BLaER1 treated with 17β-estradiol and CSF1 and Interleukin-3, amounts not matched to agents 10 nM and 100 nM (cell line): Measurements from ENCODE around the gene ABHD12.
"Not testable (repeated sequence)": the region's sequence is repeated elsewhere in the genome, so short reads cannot be mapped to it uniquely, and the experiment has no call there.

Experiments used
- H3K27ac ChIP-seq, 11 experiments: shearing (Covaris generic); formaldehyde crosslinking; 2 replicates each; pipeline ENCODE4 v1.8.1; 2022
- H3K27me3 ChIP-seq, 11 experiments: shearing (Covaris generic); formaldehyde crosslinking; 2 replicates each; pipeline ENCODE4 v1.8.1; 2022
- H3K36me3 ChIP-seq, 11 experiments: shearing (Covaris generic); formaldehyde crosslinking; 2 replicates each; pipeline ENCODE4 v1.8.1; 2022
- H3K4me1 ChIP-seq, 10 experiments: shearing (Covaris generic); formaldehyde crosslinking; 2 replicates each; pipeline ENCODE4 v1.8.1; 2022
- H3K4me2 ChIP-seq, 11 experiments: shearing (Covaris generic); formaldehyde crosslinking; 2 replicates each; pipeline ENCODE4 v1.8.1; 2022
- H3K4me3 ChIP-seq, 10 experiments: shearing (Covaris generic); formaldehyde crosslinking; 2 replicates each; pipeline ENCODE4 v1.8.1; 2022
- H3K9ac ChIP-seq, 11 experiments: shearing (Covaris generic); formaldehyde crosslinking; 2 replicates each; pipeline ENCODE4 v1.8.1; 2022
- H3K9me3 ChIP-seq, 11 experiments: shearing (Covaris generic); formaldehyde crosslinking; replicated peaks in 1 of 11; 2 replicates each; pipeline ENCODE4 v1.8.1; 2022
- H4K20me1 ChIP-seq, 11 experiments: shearing (Covaris generic); formaldehyde crosslinking; 2 replicates each; pipeline ENCODE4 v1.8.1; 2022
- Cebpa-rat ChIP-seq, 11 experiments: shearing (Covaris generic); IDR thresholded peaks; 2 replicates each; pipeline ENCODE4 v1.8.1; 2022

Gene ABHD12

DNA sequence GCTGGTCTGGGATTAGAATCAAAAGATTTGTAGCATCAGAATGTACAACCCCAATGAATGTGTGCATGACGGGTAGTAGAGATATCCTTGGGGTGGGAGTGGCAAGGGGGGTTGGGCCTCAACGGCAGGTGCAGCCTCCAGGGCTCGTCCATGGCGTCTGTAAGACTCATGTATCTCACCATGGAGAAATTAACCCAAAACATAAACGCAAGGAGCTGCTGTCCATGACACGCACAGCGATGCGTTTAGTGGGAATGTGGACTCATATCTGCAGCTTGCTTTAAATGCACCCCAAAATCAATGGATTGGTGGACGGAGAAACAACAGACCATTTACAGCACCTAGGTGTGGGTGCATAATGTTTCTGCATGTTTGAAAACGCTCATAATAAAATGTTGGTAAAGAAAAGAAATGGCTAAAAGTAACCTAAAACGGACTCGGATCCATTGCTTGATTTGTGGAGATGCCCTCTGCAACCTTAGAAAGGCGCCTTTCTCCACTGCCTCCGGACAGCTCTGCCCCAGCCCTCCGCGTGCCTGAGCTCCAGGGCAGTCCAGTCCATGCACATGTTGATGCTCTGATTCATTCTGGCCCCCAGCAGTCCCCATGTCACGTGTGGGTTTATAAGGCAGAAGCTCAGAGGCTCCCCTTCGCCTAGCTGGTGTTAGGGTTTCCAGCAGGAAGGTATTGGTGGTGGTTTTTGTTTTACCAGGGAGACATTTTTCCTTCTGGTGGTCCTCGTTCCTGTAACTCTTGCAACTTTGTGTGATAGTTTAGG, 118.2 kb downstream of the ABHD12 start:
- no peaks in the 10 kb centered on the region for H3K9me3 ChIP-seq
- peaks cover 82 to 93% (median 88%) of the 10 kb centered on the region in 11 experiments for H3K36me3 ChIP-seq
- H3K4me1 ChIP-seq: peaks cover 0 to 4% (median 3%) of the 10 kb centered on the region in 10 experiments; a peak in 11 of 20 replicates
- TF ChIP-seq Cebpa-rat (IDR thresholded peaks at IDR 0.05): no peak
- H3K27ac ChIP-seq: no peak overlapping the region
- H4K20me1 ChIP-seq: peaks cover 3 to 82% (median 41%) of the 10 kb centered on the region in 11 experiments; a peak in 19 of 22 replicates
- no peaks in the 10 kb centered on the region for H3K27me3 ChIP-seq
- H3K4me3 ChIP-seq: no peak overlapping the region
- H3K9ac ChIP-seq: no peak overlapping the region
- H3K4me2 ChIP-seq: no peak overlapping the region

DNA sequence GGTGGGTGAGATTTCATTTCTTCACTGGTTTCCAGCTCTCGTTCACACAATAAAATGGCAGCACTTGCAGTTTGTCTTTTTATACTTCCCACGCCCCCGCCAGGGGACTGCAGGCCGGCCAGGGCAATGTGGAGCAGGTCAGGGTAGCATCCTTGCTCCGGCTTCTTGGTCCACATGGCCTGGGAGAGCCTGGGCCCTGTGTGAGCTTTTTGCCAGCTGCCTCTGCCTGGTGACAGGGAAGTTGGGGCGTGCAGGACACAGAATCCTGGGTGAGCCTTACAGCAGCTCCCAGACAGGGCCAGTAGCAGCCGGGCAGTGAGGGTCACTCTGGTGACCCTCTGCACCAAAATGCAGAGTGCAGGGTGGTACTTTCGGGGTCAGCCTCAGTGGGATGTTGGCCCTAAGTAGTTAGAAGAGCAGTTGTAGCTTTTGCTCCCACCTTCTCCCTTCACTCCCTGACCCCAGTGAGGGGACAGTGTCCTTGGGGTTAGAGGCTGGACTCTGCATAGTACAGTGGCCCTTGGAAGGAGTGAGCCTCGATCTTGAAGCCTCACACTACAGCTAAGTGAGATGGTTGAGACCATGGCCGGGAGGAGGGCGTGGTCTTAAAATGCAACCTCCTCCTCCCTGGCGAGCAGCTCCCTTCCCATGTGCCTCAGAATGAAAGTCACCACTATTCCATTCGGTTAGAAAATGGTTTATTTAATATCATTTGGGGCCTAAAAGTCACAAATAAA, 119.0 kb downstream of the ABHD12 start:
- Histone ChIP-seq H3K4me2 (no peak overlapping the region), H3K4me3 (no peak overlapping the region)

DNA sequence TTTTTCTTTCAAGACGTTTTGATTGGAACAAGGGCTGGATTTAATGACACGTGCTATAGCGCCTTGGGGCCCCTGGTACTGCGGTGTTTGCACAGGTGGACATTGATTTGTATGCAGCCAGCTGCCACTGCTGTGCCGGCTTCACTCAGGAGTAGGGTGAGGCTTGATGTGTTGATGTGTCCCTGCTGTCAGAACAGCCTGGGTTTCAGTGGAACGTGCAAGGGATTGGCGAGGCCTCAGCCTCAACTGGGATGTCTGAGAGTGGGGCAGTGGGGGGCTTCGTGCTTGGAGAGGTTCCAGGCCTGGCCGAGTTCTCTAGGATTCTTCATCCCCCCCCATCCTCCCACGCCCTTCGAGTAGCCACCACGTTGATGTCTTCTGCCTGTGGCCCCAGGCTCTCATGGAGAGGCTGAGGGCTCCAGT, 119.8 kb downstream of the ABHD12 start:
- Histone ChIP-seq H3K27me3 (no peaks in the 10 kb centered on the region), H3K9ac (no peak overlapping the region), H3K9me3 (0 out of 22 replicates have a peak, but pooled peaks cover 0 to 1% (median 0%) of the 10 kb centered on the region in 11 experiments), H3K4me3 (no peak overlapping the region), H3K36me3 (peaks cover 69 to 84% (median 78%) of the 10 kb centered on the region in 11 experiments), H3K4me2 (no peak overlapping the region), H4K20me1 (peaks cover 4 to 67% (median 27%) of the 10 kb centered on the region in 11 experiments; a peak in 18 of 22 replicates), H3K27ac (no peak overlapping the region), H3K4me1 (peaks cover 0 to 9% (median 5%) of the 10 kb centered on the region in 10 experiments; a peak in 12 of 20 replicates)
- no peak for TF ChIP-seq Cebpa-rat (IDR thresholded peaks at IDR 0.05)

More for the DNA sequence above, 119.0 kb downstream of the ABHD12 start:
- no peak for TF ChIP-seq Cebpa-rat (IDR thresholded peaks at IDR 0.05)
- Histone ChIP-seq H3K36me3 (peaks cover 75 to 92% (median 81%) of the 10 kb centered on the region in 11 experiments), H4K20me1 (peaks cover 4 to 75% (median 33%) of the 10 kb centered on the region in 11 experiments; a peak in 18 of 22 replicates), H3K27ac (no peak overlapping the region), H3K27me3 (no peaks in the 10 kb centered on the region), H3K4me1 (peaks cover 0 to 7% (median 5%) of the 10 kb centered on the region in 10 experiments; a peak in 12 of 20 replicates), H3K9me3 (no peaks in the 10 kb centered on the region), H3K9ac (no peak overlapping the region; a peak in 1 of 22 replicates)

DNA sequence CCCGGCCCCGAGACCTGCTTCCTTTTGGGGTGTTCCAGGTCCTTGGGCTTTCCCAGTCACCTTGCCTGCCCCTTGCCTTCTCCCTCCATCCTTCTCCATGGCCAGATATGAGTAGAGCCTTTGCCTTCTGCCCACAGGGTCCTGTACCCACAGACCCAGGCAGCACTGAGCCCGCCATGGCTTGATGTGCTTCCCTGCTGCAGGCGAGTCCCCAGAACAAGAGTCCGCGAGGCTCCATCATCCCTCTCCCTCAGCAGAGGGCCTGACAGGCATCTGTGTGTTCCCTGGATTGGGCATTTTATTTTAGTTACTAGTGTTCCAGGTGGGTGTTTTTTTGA, 120.8 kb downstream of the ABHD12 start:
- Histone ChIP-seq H3K9me3 (peaks cover 0 to 12% (median 4%) of the 10 kb centered on the region in 11 experiments; a peak in 6 of 22 replicates), H4K20me1 (peaks cover 4 to 57% (median 17%) of the 10 kb centered on the region in 11 experiments; a peak in 18 of 22 replicates), H3K4me1 (peaks cover 0 to 9% (median 5%) of the 10 kb centered on the region in 10 experiments; a peak in 12 of 20 replicates), H3K27ac (no peak overlapping the region), H3K4me3 (no peak overlapping the region), H3K9ac (no peak overlapping the region), H3K4me2 (no peak overlapping the region), H3K36me3 (peaks cover 60 to 79% (median 72%) of the 10 kb centered on the region in 11 experiments), H3K27me3 (no peaks in the 10 kb centered on the region)
- no peak for TF ChIP-seq Cebpa-rat (IDR thresholded peaks at IDR 0.05)

DNA sequence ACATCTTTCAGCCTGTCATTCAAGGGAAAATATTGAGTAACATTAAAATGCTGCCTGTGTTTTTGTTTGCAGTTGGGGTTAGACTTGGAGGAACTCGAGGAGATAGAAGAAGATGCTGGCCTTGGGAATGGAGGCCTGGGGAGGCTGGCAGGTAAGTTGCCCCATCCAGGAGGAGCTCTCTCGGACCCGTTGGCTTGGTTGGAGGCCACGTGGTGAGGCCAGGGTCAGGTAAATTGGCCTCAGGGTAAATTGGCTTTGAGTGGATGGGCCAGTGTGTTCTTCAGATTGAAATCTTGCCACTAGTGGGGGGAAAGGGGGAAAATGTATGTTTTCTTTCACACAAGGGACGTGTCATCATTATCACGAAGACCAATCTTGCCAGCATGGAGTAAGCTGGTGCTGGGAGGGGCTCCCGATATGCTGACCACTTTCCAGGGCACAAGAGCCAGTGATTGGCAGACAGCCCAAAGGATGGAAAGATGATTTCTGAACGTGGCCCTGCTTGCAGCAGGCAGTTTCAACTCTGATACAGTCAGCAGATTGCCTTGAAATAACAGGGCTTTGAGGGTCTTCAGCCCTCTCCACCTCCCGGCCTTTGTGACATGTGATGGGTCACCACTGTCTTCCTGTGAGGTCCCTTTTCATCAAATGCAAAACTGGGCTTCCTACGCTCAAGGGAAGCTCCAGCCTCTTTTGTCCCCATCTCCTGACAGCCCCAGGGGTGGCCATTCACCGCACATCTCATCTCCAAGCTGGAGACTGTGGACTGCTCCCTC, 121.4 kb downstream of the ABHD12 start:
- peaks cover 0 to 9% (median 5%) of the 10 kb centered on the region in 10 experiments; a peak in 12 of 20 replicates for H3K4me1 ChIP-seq
- no peak overlapping the region for H3K4me2 ChIP-seq
- no peak for TF ChIP-seq Cebpa-rat (IDR thresholded peaks at IDR 0.05)
- H3K27me3 ChIP-seq: no peaks in the 10 kb centered on the region
- H3K9ac ChIP-seq: no peak overlapping the region
- H3K27ac ChIP-seq: no peak overlapping the region
- H3K36me3 ChIP-seq: peaks cover 54 to 74% (median 66%) of the 10 kb centered on the region in 11 experiments
- peaks cover 4 to 51% (median 13%) of the 10 kb centered on the region in 11 experiments; a peak in 18 of 22 replicates for H4K20me1 ChIP-seq
- H3K9me3 ChIP-seq: peaks cover 0 to 16% (median 7%) of the 10 kb centered on the region in 11 experiments; a peak in 9 of 22 replicates
- H3K4me3 ChIP-seq: no peak overlapping the region

DNA sequence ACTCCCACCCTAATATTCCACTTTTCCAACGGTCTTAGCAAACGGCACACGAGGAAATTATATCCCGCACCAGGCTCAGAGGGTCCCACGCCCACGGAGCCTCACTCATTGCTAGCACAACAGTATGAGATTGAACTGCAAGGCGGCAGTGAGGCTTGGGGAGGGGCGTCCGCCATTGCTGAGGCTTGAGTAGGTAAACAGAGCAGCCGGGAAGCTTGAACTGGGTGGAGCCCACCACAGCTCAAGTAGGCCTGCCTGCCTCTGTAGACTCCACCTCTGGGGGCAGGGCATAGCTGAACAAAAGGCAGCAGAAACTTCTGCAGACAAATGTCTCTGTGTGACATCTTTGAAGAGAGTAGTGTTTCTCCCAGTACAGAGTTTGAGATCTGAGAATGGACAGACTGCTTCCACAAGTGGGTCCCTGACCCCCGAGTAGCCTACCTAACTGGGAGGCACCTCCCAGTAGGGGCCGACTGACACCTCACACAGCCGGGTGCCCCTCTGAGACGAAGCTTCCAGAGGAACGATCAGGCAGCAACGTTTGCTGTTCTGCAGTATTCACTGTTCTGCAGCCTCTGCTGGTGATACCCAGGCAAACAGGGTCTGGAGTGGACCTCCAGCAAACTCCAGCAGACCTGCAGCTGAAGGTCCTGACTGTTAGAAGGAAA, 129.7 kb downstream of the ABHD12 start:
- not testable (repeated sequence) for H3K27ac ChIP-seq, H3K27me3 ChIP-seq, H3K4me3 ChIP-seq, H3K4me2 ChIP-seq, H3K9ac ChIP-seq
- H3K36me3 ChIP-seq: peaks cover 32 to 63% (median 53%) of the 10 kb centered on the region in 11 experiments
- peaks cover 21 to 66% (median 49%) of the 10 kb centered on the region in 11 experiments for H3K9me3 ChIP-seq
- H4K20me1 ChIP-seq: peaks cover 15 to 41% (median 31%) of the 10 kb centered on the region in 11 experiments; a peak in 21 of 22 replicates
- H3K4me1 ChIP-seq: peaks cover 0 to 19% (median 16%) of the 10 kb centered on the region in 10 experiments; a peak in 16 of 20 replicates

DNA sequence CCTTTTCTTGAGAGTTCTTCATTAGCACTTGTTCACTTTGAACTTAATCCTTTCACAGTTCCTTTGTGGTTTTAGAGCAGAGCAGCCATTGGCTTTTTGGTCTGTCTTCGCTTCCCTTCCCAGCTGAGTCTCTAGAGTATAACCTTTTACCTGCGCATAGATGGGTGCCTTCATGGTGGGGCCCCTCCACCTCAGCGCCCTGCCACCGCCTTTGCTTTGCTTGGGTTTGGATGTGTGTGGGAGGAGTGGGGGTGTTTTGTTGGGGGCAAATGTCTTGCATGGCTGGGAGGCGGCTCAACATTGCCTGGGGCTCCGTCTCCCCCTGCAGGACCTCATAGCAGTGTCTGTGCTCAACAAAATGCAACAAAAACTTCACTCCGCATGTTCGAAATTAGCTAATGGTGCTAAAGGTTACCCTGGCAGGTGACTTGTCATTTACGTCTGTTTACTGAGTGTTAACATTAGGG, 130.8 kb downstream of the ABHD12 start:
- H3K27me3 ChIP-seq: no peaks in the 10 kb centered on the region
- peaks cover 32 to 62% (median 55%) of the 10 kb centered on the region in 11 experiments for H3K36me3 ChIP-seq
- H3K4me2 ChIP-seq: no peak overlapping the region
- no peak overlapping the region for H3K4me3 ChIP-seq
- H3K4me1 ChIP-seq: peaks cover 10 to 30% (median 27%) of the 10 kb centered on the region in 10 experiments
- H3K27ac ChIP-seq: no peak overlapping the region
- H3K9ac ChIP-seq: no peak overlapping the region
- H3K9me3 ChIP-seq: peaks cover 21 to 55% (median 46%) of the 10 kb centered on the region in 11 experiments
- TF ChIP-seq Cebpa-rat (IDR thresholded peaks at IDR 0.05): no peak
- H4K20me1 ChIP-seq: peaks cover 25 to 52% (median 42%) of the 10 kb centered on the region in 11 experiments; a peak in 21 of 22 replicates

DNA sequence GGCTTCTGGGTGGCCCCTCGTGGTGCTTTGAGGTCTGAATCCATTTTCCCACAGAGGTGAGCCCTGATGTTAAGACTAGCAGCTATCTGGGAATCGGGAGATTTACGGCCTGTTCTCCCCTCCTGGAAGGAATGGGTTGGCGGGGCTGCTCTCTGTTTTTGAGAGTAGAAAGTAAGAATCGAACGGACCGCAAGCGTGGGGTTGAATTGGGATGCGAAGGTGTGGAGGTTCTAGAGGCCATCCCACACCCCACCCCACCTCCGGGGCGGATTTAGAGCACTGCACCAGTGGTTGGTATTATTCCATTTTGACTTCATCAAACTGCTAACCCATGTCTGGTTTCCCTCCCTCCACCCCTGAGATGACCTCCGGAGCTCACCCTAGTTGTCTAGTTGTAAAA, 131.3 kb downstream of the ABHD12 start:
- no peak overlapping the region for H3K4me2 ChIP-seq
- peaks cover 26 to 57% (median 47%) of the 10 kb centered on the region in 11 experiments; a peak in 21 of 22 replicates for H4K20me1 ChIP-seq
- H3K36me3 ChIP-seq: peaks cover 32 to 66% (median 57%) of the 10 kb centered on the region in 11 experiments
- H3K9me3 ChIP-seq: peaks cover 21 to 51% (median 43%) of the 10 kb centered on the region in 11 experiments
- H3K4me1 ChIP-seq: peaks cover 15 to 35% (median 30%) of the 10 kb centered on the region in 10 experiments
- TF ChIP-seq Cebpa-rat (IDR thresholded peaks at IDR 0.05): no peak
- no peak overlapping the region for H3K4me3 ChIP-seq
- H3K27me3 ChIP-seq: no peaks in the 10 kb centered on the region
- H3K27ac ChIP-seq: no peak overlapping the region
- no peak overlapping the region for H3K9ac ChIP-seq
